ENCODE data around the gene SLC6A3.
A peak's percentile ranks its signal among the peaks of the same experiment; 100 is the strongest.

SLC6A3 gene

GRCh38 chr5:1483856-1484729, 38.9 kb upstream of the SLC6A3 start:
- no peak overlapping the region for H3K4me3 ChIP-seq (ENCODE audit: low read depth, low read length)
- DNase-seq (ENCODE audit: low read depth), result no peak
- TF ChIP-seq MYC (IDR thresholded peaks at IDR 0.05; ENCODE audit: low read depth, low read length), result no peak

DNA sequence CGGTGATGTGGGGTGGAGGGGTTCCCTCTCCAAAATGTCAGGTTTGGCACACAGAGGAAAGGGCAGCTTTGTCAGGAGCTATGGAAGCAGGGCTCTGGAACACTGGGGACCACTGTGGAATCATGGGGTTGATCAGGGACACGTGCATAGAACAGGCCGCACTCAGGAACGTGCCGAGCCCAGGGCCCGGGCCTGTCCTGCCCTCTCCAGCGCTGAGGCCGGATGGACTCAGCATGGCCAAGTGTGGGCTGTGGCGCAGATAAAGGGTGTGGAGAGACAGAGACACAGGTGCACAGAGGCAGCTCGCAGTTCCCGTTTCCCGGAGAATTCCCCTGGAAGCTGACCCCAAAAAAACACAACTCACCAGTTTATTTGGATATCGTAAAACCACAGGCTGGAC, 37.8 kb upstream of the SLC6A3 start:
- DNase-seq (ENCODE audit: low read depth), result no peak
- no peak overlapping the region for H3K4me3 ChIP-seq (ENCODE audit: low read depth, low read length)

GRCh38 chr5:1481959-1482331, 36.7 kb upstream of the SLC6A3 start:
- TF ChIP-seq CTCF (IDR thresholded peaks at IDR 0.05; ENCODE audit: low read depth, low read length) (no peak), POLR2A (IDR thresholded peaks at IDR 0.05; ENCODE audit: extremely low read depth, insufficient read length) (no peak), MYC (IDR thresholded peaks at IDR 0.05; ENCODE audit: low read depth, low read length) (no peak), MAX (IDR thresholded peaks at IDR 0.05; ENCODE audit: low read depth, low read length) (no peak)
- H3K4me3 ChIP-seq (ENCODE audit: low read depth, low read length), result no peak overlapping the region
- no peak for DNase-seq (ENCODE audit: low read depth)

More for the DNA sequence above, 37.8 kb upstream of the SLC6A3 start:
- TF ChIP-seq MYC (IDR thresholded peaks at IDR 0.05; ENCODE audit: low read depth, low read length), result no peak
- TF ChIP-seq POLR2A (IDR thresholded peaks at IDR 0.05; ENCODE audit: extremely low read depth, insufficient read length), result no peak
- TF ChIP-seq CTCF (IDR thresholded peaks at IDR 0.05; ENCODE audit: low read depth, low read length), result no peak
- no peak for TF ChIP-seq MAX (IDR thresholded peaks at IDR 0.05; ENCODE audit: low read depth, low read length)

DNA sequence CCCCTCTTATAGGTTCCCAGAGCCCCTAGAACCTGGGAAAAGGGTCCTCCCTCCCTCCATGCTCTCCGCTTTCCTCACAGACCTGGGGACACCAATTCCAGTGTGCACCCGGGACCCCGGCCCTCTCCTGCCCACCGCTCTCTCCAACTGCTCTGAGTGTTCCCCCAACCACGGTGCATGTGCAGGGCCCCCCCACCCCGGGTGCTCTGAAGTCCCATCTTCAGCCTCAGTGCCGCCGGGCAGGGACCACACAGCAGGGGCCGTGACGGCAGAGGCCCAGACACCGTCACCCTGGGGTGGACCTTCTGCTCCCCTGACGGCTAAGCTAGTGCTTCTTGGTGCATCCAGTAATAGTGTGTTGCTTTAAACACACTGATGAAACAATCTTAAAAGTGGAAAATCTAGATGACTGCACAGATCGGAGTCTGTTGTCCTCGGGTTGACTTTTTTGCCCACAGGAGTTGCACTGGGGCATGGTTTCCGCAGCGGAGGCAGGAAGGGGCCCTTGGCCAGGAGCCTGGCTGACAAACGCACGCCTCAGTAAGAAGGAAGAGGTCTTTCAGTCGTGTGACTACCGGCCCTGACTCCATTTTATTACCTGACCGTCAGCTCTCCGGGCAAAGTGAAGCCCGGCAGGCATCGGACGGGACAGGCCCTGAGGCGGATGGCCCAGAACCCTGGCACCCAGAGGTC, 36.2 kb upstream of the SLC6A3 start:
- H3K4me3 ChIP-seq (ENCODE audit: low read depth, low read length), result no peak overlapping the region
- TF ChIP-seq CTCF (IDR thresholded peaks at IDR 0.05; ENCODE audit: low read depth, low read length) (no peak), MAX (IDR thresholded peaks at IDR 0.05; ENCODE audit: low read depth, low read length) (no peak), POLR2A (IDR thresholded peaks at IDR 0.05; ENCODE audit: extremely low read depth, insufficient read length) (no peak), MYC (IDR thresholded peaks at IDR 0.05; ENCODE audit: low read depth, low read length) (no peak)
- DNase-seq (ENCODE audit: low read depth), result no peak

GRCh38 chr5:1480806-1481205, 35.6 kb upstream of the SLC6A3 start:
- no peak for DNase-seq (ENCODE audit: low read depth)
- no peak overlapping the region for H3K4me3 ChIP-seq (ENCODE audit: low read depth, low read length)
- TF ChIP-seq MYC (IDR thresholded peaks at IDR 0.05; ENCODE audit: low read depth, low read length) (no peak), MAX (IDR thresholded peaks at IDR 0.05; ENCODE audit: low read depth, low read length) (no peak; the same call in 1 of the 2 replicates), POLR2A (IDR thresholded peaks at IDR 0.05; ENCODE audit: extremely low read depth, insufficient read length) (no peak), CTCF (IDR thresholded peaks at IDR 0.05; ENCODE audit: low read depth, low read length) (no peak)

DNA sequence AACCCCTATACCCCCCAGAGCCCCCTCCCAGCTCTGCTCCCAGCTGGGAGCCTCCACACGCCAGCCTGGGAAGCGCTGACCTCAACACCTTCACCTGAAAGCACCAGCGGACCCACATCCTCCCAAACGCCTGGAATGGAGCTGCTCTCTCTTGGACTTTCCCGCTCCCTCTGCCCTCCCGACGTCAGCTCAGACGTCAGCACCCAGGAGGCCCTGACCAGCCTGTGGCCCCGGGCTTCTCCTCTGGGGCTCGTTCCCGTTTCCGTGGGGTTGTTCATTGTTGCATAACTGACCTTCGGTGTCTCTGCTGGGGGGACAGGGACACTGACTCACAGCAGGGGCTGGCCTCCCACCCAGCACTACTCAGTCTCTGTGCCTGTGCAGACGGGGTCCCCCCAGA, 35.0 kb upstream of the SLC6A3 start:
- no peak overlapping the region for H3K4me3 ChIP-seq (ENCODE audit: low read depth, low read length)
- TF ChIP-seq MAX (IDR thresholded peaks at IDR 0.05; ENCODE audit: low read depth, low read length) (no peak), CTCF (IDR thresholded peaks at IDR 0.05; ENCODE audit: low read depth, low read length) (no peak), MYC (IDR thresholded peaks at IDR 0.05; ENCODE audit: low read depth, low read length) (no peak), POLR2A (IDR thresholded peaks at IDR 0.05; ENCODE audit: extremely low read depth, insufficient read length) (no peak)
- peak; percentile 85 for DNase-seq (ENCODE audit: low read depth)
